Vagina (tissue), 2 donors: ENCODE measurements around the gene KRTAP9-6.

Source experiments
- CTCF ChIP-seq, 3 experiments: fragments of 450-650 bp in 2 of 3; fragments of 200-600 bp in 1 of 3; sonication (generic) in 1 of 3; IDR thresholded peaks; one replicate each; pipeline ENCODE4 v1.5.1; 2017 to 2019; ENCODE audit warnings: antibody characterized with exemption in 3 of 3, mild to moderate bottlenecking in 2 of 3, moderate library complexity in 2 of 3
- POLR2A ChIP-seq, 2 donors: fragments of 450-650 bp; IDR thresholded peaks; one replicate each; pipeline ENCODE4 v1.6.1; 2017; ENCODE audit warnings: antibody characterized with exemption in 2 of 2, mild to moderate bottlenecking in 2 of 2, moderate library complexity in 2 of 2
- POLR2AphosphoS5 ChIP-seq, 2 donors: sonication (generic); formaldehyde crosslinking; IDR thresholded peaks; one replicate each; pipeline ENCODE4 v1.9.0; 2017; ENCODE audit warnings: antibody characterized with exemption in 2 of 2, mild to moderate bottlenecking in 2 of 2, low read depth in 1 of 2; ENCODE audit not compliant: insufficient read depth in 1 of 2

GRCh38 chr17:41256291-41256685 lies 8.9 kb upstream of the KRTAP9-6 start:
- TF ChIP-seq CTCF (IDR thresholded peaks at IDR 0.05) (no peak), POLR2A (IDR thresholded peaks at IDR 0.05) (no peak), POLR2AphosphoS5 (IDR thresholded peaks at IDR 0.05; ENCODE audit: insufficient read depth in 1 of 2, low read depth in 1 of 2) (no peak)
